Measurements from ENCODE around the gene JPH4. TPM values are rescaled to one million over a fixed set of nuclear protein-coding genes. Genes with fewer than 3 reads are reported as not detected.

JPH4 gene
- total RNA-seq, 1 experiment from 2014 or later = 50.1 TPM

GRCh38 chr14:23604148-23604547 lies 25.6 kb upstream of the JPH4 start:
- Mint-ChIP-seq H3K4me3 (no peak overlapping the region), H3K36me3 (no peaks in the 10 kb centered on the region), H3K27ac (no peak overlapping the region), H3K27me3 (ENCODE audit: low read depth) (peaks cover 14% of the 10 kb centered on the region), H3K4me1 (no peaks in the 10 kb centered on the region), H3K9me3 (peaks cover 8% of the 10 kb centered on the region)
- TF ChIP-seq ERG (CRISPR knock-in tag; IDR thresholded peaks at IDR 0.05) (no peak), E2F4 (CRISPR knock-in tag; IDR thresholded peaks at IDR 0.05; ENCODE audit: borderline replicate concordance, low read depth) (no peak), PRDM15 (CRISPR knock-in tag; IDR thresholded peaks at IDR 0.05) (no peak), PREB (CRISPR knock-in tag; IDR thresholded peaks at IDR 0.05; ENCODE audit: borderline replicate concordance) (no peak), ZNF138 (CRISPR knock-in tag; conservative IDR thresholded peaks at IDR 0.05) (no peak), TP53 (CRISPR knock-in tag; IDR thresholded peaks at IDR 0.05) (no peak), RELA (CRISPR knock-in tag; IDR thresholded peaks at IDR 0.05; ENCODE audit: borderline replicate concordance) (no peak), MLX (CRISPR knock-in tag; IDR thresholded peaks at IDR 0.05) (no peak), ZNF263 (CRISPR knock-in tag; IDR thresholded peaks at IDR 0.05; ENCODE audit: low read depth) (no peak), ZNF317 (CRISPR knock-in tag; IDR thresholded peaks at IDR 0.05; ENCODE audit: borderline replicate concordance, low read depth) (no peak), FOXK1 (CRISPR knock-in tag; IDR thresholded peaks at IDR 0.05) (no peak), FOXP1 (CRISPR knock-in tag; IDR thresholded peaks at IDR 0.05; ENCODE audit: borderline replicate concordance) (no peak), GTF2I (CRISPR knock-in tag; conservative IDR thresholded peaks at IDR 0.05) (no peak), SOX15 (CRISPR knock-in tag; IDR thresholded peaks at IDR 0.05) (no peak), ZBTB21 (CRISPR knock-in tag; IDR thresholded peaks at IDR 0.05; ENCODE audit: borderline replicate concordance) (no peak), MAX (CRISPR knock-in tag; IDR thresholded peaks at IDR 0.05) (no peak)
- CTCF ChIA-PET = no interaction called here
- DNase-seq (ENCODE audit: low spot score) = no peak
- POLR2A ChIA-PET = no interaction called here
- no peak for ATAC-seq

GRCh38 chr14:23603103-23603502 lies 24.5 kb upstream of the JPH4 start:
- CTCF ChIA-PET = interaction anchor here (1.5 kb wide), 1 partner anchor 29 kb away, joined by 7 read pairs; no protein-coding TSS in a partner anchor
- ATAC-seq (no peak), DNase-seq (ENCODE audit: low spot score) (no peak)
- Mint-ChIP-seq H3K27me3 (ENCODE audit: low read depth) (peaks cover 14% of the 10 kb centered on the region), H3K4me1 (no peaks in the 10 kb centered on the region), H3K36me3 (no peaks in the 10 kb centered on the region), H3K27ac (no peak overlapping the region), H3K4me3 (no peak overlapping the region), H3K9me3 (0 out of 2 replicates have a peak, but pooled peaks cover 3% of the 10 kb centered on the region)
- POLR2A ChIA-PET = no interaction called here
- TF ChIP-seq TP53 (CRISPR knock-in tag; IDR thresholded peaks at IDR 0.05) = no peak
- TF ChIP-seq ZNF671 (CRISPR knock-in tag; IDR thresholded peaks at IDR 0.05) = no peak
- no peak for TF ChIP-seq ZMAT4 (CRISPR knock-in tag; IDR thresholded peaks at IDR 0.05)
- TF ChIP-seq TEAD4 (CRISPR knock-in tag; IDR thresholded peaks at IDR 0.05) = no peak
- TF ChIP-seq USF1 (CRISPR knock-in tag; IDR thresholded peaks at IDR 0.05) = no peak
- TF ChIP-seq RELA (CRISPR knock-in tag; IDR thresholded peaks at IDR 0.05; ENCODE audit: borderline replicate concordance) = no peak
- TF ChIP-seq ZNF423 (CRISPR knock-in tag; IDR thresholded peaks at IDR 0.05) = no peak
- TF ChIP-seq GTF2I (CRISPR knock-in tag; conservative IDR thresholded peaks at IDR 0.05) = no peak
- TF ChIP-seq OVOL2 (CRISPR knock-in tag; IDR thresholded peaks at IDR 0.05; ENCODE audit: borderline replicate concordance) = no peak
- no peak for TF ChIP-seq PRDM15 (CRISPR knock-in tag; IDR thresholded peaks at IDR 0.05)

Data from WTC11 (cell line).